SH-SY5Y (cell line): Measurements from ENCODE around the gene F8.

Experiments used
- GATA2 ChIP-seq: IDR thresholded peaks from 2 replicates; pipeline ENCODE4 v1.6.1; 2011; ENCODE audit warnings: mild to moderate bottlenecking, low read depth, low read length
- GATA3 ChIP-seq: IDR thresholded peaks from 2 replicates; pipeline ENCODE4 v1.6.1; 2011; ENCODE audit warnings: low read depth, mild to moderate bottlenecking, low read length, moderate library complexity

GRCh38 chrX:154799556-154800348 lies 222.8 kb downstream of the F8 start:
- TF ChIP-seq GATA2 = no peak
- TF ChIP-seq GATA3 = no peak
